BLaER1 treated with 17β-estradiol and CSF1 and Interleukin-3, amounts not matched to agents 10 nM and 100 nM (cell line): ENCODE measurements around the gene DHX40.
A peak's percentile ranks its signal among the peaks of the same experiment; 100 is the strongest.

ENCODE experiments used
- H3K27ac ChIP-seq, 11 experiments: shearing (Covaris generic); formaldehyde crosslinking; 2 replicates each; pipeline ENCODE4 v1.8.1; 2022
- H3K27me3 ChIP-seq, 11 experiments: shearing (Covaris generic); formaldehyde crosslinking; 2 replicates each; pipeline ENCODE4 v1.8.1; 2022
- H3K36me3 ChIP-seq, 11 experiments: shearing (Covaris generic); formaldehyde crosslinking; 2 replicates each; pipeline ENCODE4 v1.8.1; 2022
- H3K4me1 ChIP-seq, 10 experiments: shearing (Covaris generic); formaldehyde crosslinking; 2 replicates each; pipeline ENCODE4 v1.8.1; 2022
- H3K4me2 ChIP-seq, 11 experiments: shearing (Covaris generic); formaldehyde crosslinking; 2 replicates each; pipeline ENCODE4 v1.8.1; 2022
- H3K4me3 ChIP-seq, 10 experiments: shearing (Covaris generic); formaldehyde crosslinking; 2 replicates each; pipeline ENCODE4 v1.8.1; 2022
- H3K9ac ChIP-seq, 11 experiments: shearing (Covaris generic); formaldehyde crosslinking; 2 replicates each; pipeline ENCODE4 v1.8.1; 2022
- H3K9me3 ChIP-seq, 11 experiments: shearing (Covaris generic); formaldehyde crosslinking; replicated peaks in 1 of 11; 2 replicates each; pipeline ENCODE4 v1.8.1; 2022
- H4K20me1 ChIP-seq, 11 experiments: shearing (Covaris generic); formaldehyde crosslinking; 2 replicates each; pipeline ENCODE4 v1.8.1; 2022
- Cebpa-rat ChIP-seq, 11 experiments: shearing (Covaris generic); IDR thresholded peaks; 2 replicates each; pipeline ENCODE4 v1.8.1; 2022

Gene DHX40

GRCh38 chr17:59601130-59601529 lies 35.7 kb downstream of the DHX40 start:
- TF ChIP-seq Cebpa-rat (IDR thresholded peaks at IDR 0.05), result no peak

GRCh38 chr17:59607061-59607460 lies 41.7 kb downstream of the DHX40 start:
- Histone ChIP-seq H3K9me3 (no peaks in the 10 kb centered on the region), H3K4me3 (no peak overlapping the region), H3K4me2 (peak overlapping the region in 3 of 11 experiments; percentile 1 to 35 (median 19); a peak in 4 of 22 replicates), H3K36me3 (peaks cover 70 to 99% (median 96%) of the 10 kb centered on the region in 11 experiments), H3K9ac (no peak overlapping the region), H3K27ac (no peak overlapping the region), H3K27me3 (no peaks in the 10 kb centered on the region), H4K20me1 (no peaks in the 10 kb centered on the region), H3K4me1 (peaks cover 0 to 8% (median 5%) of the 10 kb centered on the region in 10 experiments; a peak in 7 of 20 replicates)
- TF ChIP-seq Cebpa-rat (IDR thresholded peaks at IDR 0.05), result no peak

More at GRCh38 chr17:59601130-59601529, 35.7 kb downstream of the DHX40 start:
- H4K20me1 ChIP-seq, result no peaks in the 10 kb centered on the region
- no peaks in the 10 kb centered on the region for H3K9me3 ChIP-seq
- H3K36me3 ChIP-seq, result peaks cover 52 to 64% (median 62%) of the 10 kb centered on the region in 11 experiments
- no peaks in the 10 kb centered on the region for H3K4me1 ChIP-seq
- no peaks in the 10 kb centered on the region for H3K27me3 ChIP-seq
- no peak overlapping the region for H3K27ac ChIP-seq
- H3K9ac ChIP-seq, result no peak overlapping the region
- no peak overlapping the region for H3K4me2 ChIP-seq
- H3K4me3 ChIP-seq, result no peak overlapping the region

GRCh38 chr17:59607817-59608403 lies 42.5 kb downstream of the DHX40 start:
- Histone ChIP-seq H4K20me1 (no peaks in the 10 kb centered on the region), H3K36me3 (peaks cover 63 to 99% (median 92%) of the 10 kb centered on the region in 11 experiments), H3K4me3 (no peak overlapping the region), H3K4me2 (no peak overlapping the region), H3K9me3 (no peaks in the 10 kb centered on the region), H3K9ac (no peak overlapping the region), H3K4me1 (peaks cover 0 to 8% (median 5%) of the 10 kb centered on the region in 10 experiments; a peak in 7 of 20 replicates), H3K27ac (no peak overlapping the region), H3K27me3 (no peaks in the 10 kb centered on the region)
- no peak for TF ChIP-seq Cebpa-rat (IDR thresholded peaks at IDR 0.05)

GRCh38 chr17:59611503-59611902 lies 46.1 kb downstream of the DHX40 start:
- TF ChIP-seq Cebpa-rat (IDR thresholded peaks at IDR 0.05), result no peak
- Histone ChIP-seq H3K4me1 (peaks cover 9 to 17% (median 12%) of the 10 kb centered on the region in 10 experiments; a peak in 18 of 20 replicates), H3K27ac (no peak overlapping the region), H3K9ac (no peak overlapping the region), H3K4me3 (no peak overlapping the region), H3K27me3 (no peaks in the 10 kb centered on the region), H3K4me2 (no peak overlapping the region), H4K20me1 (no peaks in the 10 kb centered on the region), H3K36me3 (peaks cover 36 to 78% (median 61%) of the 10 kb centered on the region in 11 experiments), H3K9me3 (no peaks in the 10 kb centered on the region)

- Histone ChIP-seq H3K4me3 (no peak overlapping the region), H3K4me1 (peaks cover 18 to 41% (median 27%) of the 10 kb centered on the region in 10 experiments), H3K27me3 (no peaks in the 10 kb centered on the region), H3K27ac (peak overlapping the region in 4 of 11 experiments; percentile 1 to 26 (median 14); a peak in 1 of 22 replicates), H3K9me3 (no peaks in the 10 kb centered on the region), H4K20me1 (peaks cover 7 to 9% (median 8%) of the 10 kb centered on the region in 11 experiments; a peak in 20 of 22 replicates), H3K9ac (no peak overlapping the region), H3K36me3 (peaks cover 0 to 31% (median 15%) of the 10 kb centered on the region in 11 experiments; a peak in 11 of 22 replicates), H3K4me2 (peak overlapping the region; percentile 12 to 96 (median 32); a peak in 15 of 22 replicates)
- no peak for TF ChIP-seq Cebpa-rat (IDR thresholded peaks at IDR 0.05)
These were observed 51.0 kb downstream of the DHX40 start for GRCh38 chr17:59616253-59616920.

- peaks cover 15 to 18% (median 16%) of the 10 kb centered on the region in 11 experiments for H4K20me1 ChIP-seq
- H3K9ac ChIP-seq, result peak overlapping the region in 8 of 11 experiments; percentile 43 to 98 (median 96); a peak in 12 of 22 replicates
- no peak for TF ChIP-seq Cebpa-rat (IDR thresholded peaks at IDR 0.05)
- H3K36me3 ChIP-seq, result peaks cover 0 to 22% (median 7%) of the 10 kb centered on the region in 11 experiments; a peak in 5 of 22 replicates
- H3K27ac ChIP-seq, result peak overlapping the region; percentile 95 to 99 (median 98); a peak in 20 of 22 replicates
- no peaks in the 10 kb centered on the region for H3K9me3 ChIP-seq
- peak overlapping the region in 4 of 10 experiments; percentile 87 to 98 (median 93); a peak in 6 of 20 replicates for H3K4me3 ChIP-seq
- H3K4me1 ChIP-seq, result peaks cover 20 to 50% (median 35%) of the 10 kb centered on the region in 10 experiments
- H3K27me3 ChIP-seq, result no peaks in the 10 kb centered on the region
- H3K4me2 ChIP-seq, result peak overlapping the region; percentile 42 to 96 (median 88); a peak in 21 of 22 replicates
These were observed 51.8 kb downstream of the DHX40 start for GRCh38 chr17:59617156-59617732.

GRCh38 chr17:59619035-59619297 lies 53.6 kb downstream of the DHX40 start:
- H4K20me1 ChIP-seq, result peaks cover 28 to 34% (median 34%) of the 10 kb centered on the region in 11 experiments
- peak overlapping the region; percentile 73 to 96 (median 88) for H3K4me2 ChIP-seq
- H3K4me1 ChIP-seq, result peaks cover 33 to 67% (median 53%) of the 10 kb centered on the region in 10 experiments
- H3K4me3 ChIP-seq, result peak overlapping the region; percentile 84 to 98 (median 92)
- peaks cover 0 to 16% (median 4%) of the 10 kb centered on the region in 11 experiments; a peak in 7 of 22 replicates for H3K36me3 ChIP-seq
- no peaks in the 10 kb centered on the region for H3K27me3 ChIP-seq
- peak overlapping the region; percentile 91 to 99 (median 96) for H3K9ac ChIP-seq
- H3K27ac ChIP-seq, result peak overlapping the region; percentile 95 to 99 (median 98)
- no peaks in the 10 kb centered on the region for H3K9me3 ChIP-seq
- TF ChIP-seq Cebpa-rat (IDR thresholded peaks at IDR 0.05), result no peak

GRCh38 chr17:59619298-59620063 lies 54.1 kb downstream of the DHX40 start, which contains the start of gene CLTC:
CLTC (plus strand) TSS chr17:59619895; CDS start chr17:59620132, 237 bp downstream.
- TF ChIP-seq Cebpa-rat (IDR thresholded peaks at IDR 0.05), result no peak
- peak within 1 kb of the TSS; percentile 83 to 100 (median 94) for H3K4me2 ChIP-seq
- peaks cover 38 to 68% (median 56%) of the 10 kb centered on the region in 10 experiments for H3K4me1 ChIP-seq
- peak within 1 kb of the TSS; percentile 95 to 99 (median 98) for H3K27ac ChIP-seq
- H3K9me3 ChIP-seq, result no peaks in the 10 kb centered on the region
- peak within 1 kb of the TSS; percentile 91 to 99 (median 96) for H3K9ac ChIP-seq
- H4K20me1 ChIP-seq, result peaks cover 32 to 39% (median 39%) of the 10 kb centered on the region in 11 experiments
- peaks cover 0 to 21% (median 9%) of the 10 kb centered on the region in 11 experiments; a peak in 9 of 22 replicates for H3K36me3 ChIP-seq
- peak within 1 kb of the TSS; percentile 84 to 98 (median 92) for H3K4me3 ChIP-seq
- no peaks in the 10 kb centered on the region for H3K27me3 ChIP-seq
